ENCODE measurements around the gene NR2E3. TPM values are rescaled to one million over a fixed set of nuclear protein-coding genes. Genes with fewer than 3 reads are reported as not detected.

The NR2E3 gene
- total RNA-seq, 2 donors from 2014 or later = 0.52 TPM; not detected in 1

DNA sequence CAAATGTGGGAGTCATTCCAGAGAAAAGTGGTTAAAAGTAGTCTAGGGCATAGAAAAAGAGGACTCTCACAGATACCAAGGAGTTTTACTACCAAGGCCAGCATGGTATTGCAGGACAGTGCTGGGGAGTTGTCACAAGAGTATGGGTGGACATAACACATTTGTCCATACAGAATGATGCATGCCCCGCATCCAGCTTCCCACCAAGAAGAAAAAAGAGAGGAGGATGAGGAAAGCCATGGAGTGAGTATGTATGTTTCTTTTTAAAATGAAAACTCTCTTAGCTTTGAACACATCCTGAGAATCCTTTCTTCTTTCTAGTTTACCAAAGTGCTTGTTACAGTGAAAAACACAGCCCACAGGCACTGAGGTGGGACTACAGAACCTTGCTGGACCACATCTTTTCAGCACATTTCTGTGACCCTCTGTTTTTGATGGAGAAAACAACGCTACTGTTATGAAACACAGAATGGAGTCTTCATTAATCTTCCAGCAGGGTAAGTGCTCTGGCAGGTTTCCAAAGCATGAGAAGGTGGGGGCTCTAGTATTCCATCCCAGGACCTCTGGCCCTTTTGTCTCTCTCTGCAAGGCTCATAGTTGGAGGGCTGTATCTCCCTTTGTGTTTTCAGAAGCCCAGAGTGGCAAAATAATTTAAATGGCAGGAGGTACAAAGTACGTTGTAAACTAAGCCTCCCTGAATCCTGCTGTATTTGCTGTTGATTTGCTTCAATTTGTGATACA lies 12.7 kb downstream of the NR2E3 start:
- intact Hi-C loops (cut with DNase I) = no loop called here
- TF ChIP-seq, protein P1, sequence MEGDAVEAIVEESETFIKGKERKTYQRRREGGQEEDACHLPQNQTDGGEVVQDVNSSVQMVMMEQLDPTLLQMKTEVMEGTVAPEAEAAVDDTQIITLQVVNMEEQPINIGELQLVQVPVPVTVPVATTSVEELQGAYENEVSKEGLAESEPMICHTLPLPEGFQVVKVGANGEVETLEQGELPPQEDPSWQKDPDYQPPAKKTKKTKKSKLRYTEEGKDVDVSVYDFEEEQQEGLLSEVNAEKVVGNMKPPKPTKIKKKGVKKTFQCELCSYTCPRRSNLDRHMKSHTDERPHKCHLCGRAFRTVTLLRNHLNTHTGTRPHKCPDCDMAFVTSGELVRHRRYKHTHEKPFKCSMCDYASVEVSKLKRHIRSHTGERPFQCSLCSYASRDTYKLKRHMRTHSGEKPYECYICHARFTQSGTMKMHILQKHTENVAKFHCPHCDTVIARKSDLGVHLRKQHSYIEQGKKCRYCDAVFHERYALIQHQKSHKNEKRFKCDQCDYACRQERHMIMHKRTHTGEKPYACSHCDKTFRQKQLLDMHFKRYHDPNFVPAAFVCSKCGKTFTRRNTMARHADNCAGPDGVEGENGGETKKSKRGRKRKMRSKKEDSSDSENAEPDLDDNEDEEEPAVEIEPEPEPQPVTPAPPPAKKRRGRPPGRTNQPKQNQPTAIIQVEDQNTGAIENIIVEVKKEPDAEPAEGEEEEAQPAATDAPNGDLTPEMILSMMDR (IDR thresholded peaks at IDR 0.05) = no peak
- no peak for TF ChIP-seq POLR2A (IDR thresholded peaks at IDR 0.05)
- Histone ChIP-seq H3K27me3 (no peaks in the 10 kb centered on the region), H3K9me3 (no peaks in the 10 kb centered on the region), H3K36me3 (replicated peaks in 1 of 2; ENCODE audit: insufficient read depth in 1 of 2, low read depth in 2 of 2) (peaks cover 0 to 4% of the 10 kb centered on the region in 2 donors), H3K4me1 (no peaks in the 10 kb centered on the region), H3K27ac (no peak overlapping the region), H3K4me3 (no peak overlapping the region)
- no peak for DNase-seq
- WGBS, 2 donors = 77 to 88% methylated on average over 3 of the region's 3 CpGs
- no peak for ATAC-seq

- Histone ChIP-seq H3K27ac (no peak overlapping the region), H3K9me3 (no peaks in the 10 kb centered on the region), H3K4me3 (no peak overlapping the region), H3K27me3 (no peaks in the 10 kb centered on the region), H3K36me3 (replicated peaks in 1 of 2; ENCODE audit: insufficient read depth in 1 of 2, low read depth in 2 of 2) (peaks cover 0 to 5% of the 10 kb centered on the region in 2 donors), H3K4me1 (no peaks in the 10 kb centered on the region)
- TF ChIP-seq, protein P1 (IDR thresholded peaks at IDR 0.05) = no peak
- TF ChIP-seq POLR2A (IDR thresholded peaks at IDR 0.05) = no peak
- intact Hi-C loops (cut with DNase I) = no loop called here
- ATAC-seq (no peak), DNase-seq (no peak)
- 76 to 92% methylated on average over 3 of the region's 3 CpGs for WGBS, 2 donors
Observed at GRCh38 chr15:71823801-71824200, 13.4 kb downstream of the NR2E3 start.

GRCh38 chr15:71825021-71825730 lies 14.8 kb downstream of the NR2E3 start:
- H3K9me3 ChIP-seq = no peaks in the 10 kb centered on the region
- intact Hi-C loops (cut with DNase I) = no loop called here
- no peaks in the 10 kb centered on the region for H3K4me1 ChIP-seq
- H3K27me3 ChIP-seq = no peaks in the 10 kb centered on the region
- no peak overlapping the region for H3K4me3 ChIP-seq
- 89 to 92% methylated on average over 4 of the region's 4 CpGs for WGBS, 2 donors
- DNase-seq = no peak
- no peak overlapping the region for H3K27ac ChIP-seq
- peaks cover 0 to 12% of the 10 kb centered on the region in 2 donors for H3K36me3 ChIP-seq (replicated peaks in 1 of 2; ENCODE audit: insufficient read depth in 1 of 2, low read depth in 2 of 2)
- no peak for ATAC-seq
- TF ChIP-seq POLR2A (IDR thresholded peaks at IDR 0.05) = no peak
- TF ChIP-seq, protein P1 (IDR thresholded peaks at IDR 0.05) = no peak

GRCh38 chr15:71826196-71826595 lies 15.8 kb downstream of the NR2E3 start:
- no peaks in the 10 kb centered on the region for H3K27me3 ChIP-seq
- intact Hi-C loops (cut with DNase I) = no loop called here
- no peak for TF ChIP-seq POLR2A (IDR thresholded peaks at IDR 0.05)
- TF ChIP-seq, protein P1 (IDR thresholded peaks at IDR 0.05) = no peak
- peaks cover 0 to 12% of the 10 kb centered on the region in 2 donors for H3K36me3 ChIP-seq (replicated peaks in 1 of 2; ENCODE audit: insufficient read depth in 1 of 2, low read depth in 2 of 2)
- H3K4me3 ChIP-seq = no peak overlapping the region
- no peak for DNase-seq
- no peak for ATAC-seq
- no peaks in the 10 kb centered on the region for H3K9me3 ChIP-seq
- WGBS, 2 donors = 88 to 91% methylated on average over 5 of the region's 5 CpGs
- H3K27ac ChIP-seq = no peak overlapping the region
- no peaks in the 10 kb centered on the region for H3K4me1 ChIP-seq
